LNCaP clone FGC (cell line): ENCODE data around the gene CARS1.

Experiments
- DNase-seq: peaks from one replicate; pipeline ENCODE4 v3.0.0-alpha.2; 2011; ENCODE audit warnings: low read depth
- H3K4me3 ChIP-seq: 2 replicates; pipeline ENCODE4 v1.5.1; 2011; ENCODE audit warnings: mild to moderate bottlenecking, low read depth, low read length, control low read depth
- TF ChIP-seq, protein P1 (sequence below): IDR thresholded peaks from 2 replicates; pipeline ENCODE4 v1.5.1; 2012; ENCODE audit warnings: mild to moderate bottlenecking; ENCODE audit not compliant: control insufficient read depth, insufficient read depth; ENCODE audit errors: extremely low read depth

The CARS1 gene

DNA sequence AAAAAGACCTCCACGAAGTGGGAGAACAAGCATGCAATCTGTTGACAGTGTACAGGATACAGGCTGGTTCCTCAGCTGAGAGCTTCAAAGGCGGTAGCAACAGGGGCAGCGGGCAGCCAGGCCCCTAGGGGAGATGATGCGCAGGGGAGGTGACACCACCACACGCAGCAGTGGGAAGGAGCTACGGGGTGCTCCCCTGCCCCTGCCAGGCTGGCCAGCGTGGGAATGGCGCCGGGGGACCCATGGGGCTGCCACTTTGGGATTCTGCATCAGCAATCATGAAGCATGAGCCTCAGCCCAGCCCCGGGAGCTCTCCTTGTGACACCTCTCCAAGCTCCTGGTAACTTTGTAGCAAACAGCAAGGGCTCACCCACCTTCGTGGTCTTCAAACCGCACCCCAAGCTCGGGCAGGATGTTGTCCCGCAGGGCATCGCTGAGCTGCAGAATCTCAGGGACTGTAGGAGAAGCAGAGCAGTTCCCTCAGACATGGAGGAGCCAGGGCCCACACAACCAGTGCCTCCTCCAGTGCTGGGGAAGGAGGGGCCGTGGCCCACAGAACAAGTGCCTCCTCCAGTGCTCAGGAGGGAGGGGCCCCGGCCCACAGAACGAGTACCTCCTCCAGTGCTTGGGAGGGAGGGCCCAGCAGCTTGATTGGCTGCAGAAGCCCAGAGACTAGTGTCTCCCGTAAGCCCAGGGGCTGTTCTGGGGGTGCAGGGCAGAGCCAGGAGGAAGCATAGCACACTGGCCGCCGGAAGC is 50.5 kb downstream of the CARS1 start:
- H3K4me3 ChIP-seq = no peak overlapping the region
- TF ChIP-seq, protein P1, sequence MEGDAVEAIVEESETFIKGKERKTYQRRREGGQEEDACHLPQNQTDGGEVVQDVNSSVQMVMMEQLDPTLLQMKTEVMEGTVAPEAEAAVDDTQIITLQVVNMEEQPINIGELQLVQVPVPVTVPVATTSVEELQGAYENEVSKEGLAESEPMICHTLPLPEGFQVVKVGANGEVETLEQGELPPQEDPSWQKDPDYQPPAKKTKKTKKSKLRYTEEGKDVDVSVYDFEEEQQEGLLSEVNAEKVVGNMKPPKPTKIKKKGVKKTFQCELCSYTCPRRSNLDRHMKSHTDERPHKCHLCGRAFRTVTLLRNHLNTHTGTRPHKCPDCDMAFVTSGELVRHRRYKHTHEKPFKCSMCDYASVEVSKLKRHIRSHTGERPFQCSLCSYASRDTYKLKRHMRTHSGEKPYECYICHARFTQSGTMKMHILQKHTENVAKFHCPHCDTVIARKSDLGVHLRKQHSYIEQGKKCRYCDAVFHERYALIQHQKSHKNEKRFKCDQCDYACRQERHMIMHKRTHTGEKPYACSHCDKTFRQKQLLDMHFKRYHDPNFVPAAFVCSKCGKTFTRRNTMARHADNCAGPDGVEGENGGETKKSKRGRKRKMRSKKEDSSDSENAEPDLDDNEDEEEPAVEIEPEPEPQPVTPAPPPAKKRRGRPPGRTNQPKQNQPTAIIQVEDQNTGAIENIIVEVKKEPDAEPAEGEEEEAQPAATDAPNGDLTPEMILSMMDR = no peak
- no peak for DNase-seq

DNA sequence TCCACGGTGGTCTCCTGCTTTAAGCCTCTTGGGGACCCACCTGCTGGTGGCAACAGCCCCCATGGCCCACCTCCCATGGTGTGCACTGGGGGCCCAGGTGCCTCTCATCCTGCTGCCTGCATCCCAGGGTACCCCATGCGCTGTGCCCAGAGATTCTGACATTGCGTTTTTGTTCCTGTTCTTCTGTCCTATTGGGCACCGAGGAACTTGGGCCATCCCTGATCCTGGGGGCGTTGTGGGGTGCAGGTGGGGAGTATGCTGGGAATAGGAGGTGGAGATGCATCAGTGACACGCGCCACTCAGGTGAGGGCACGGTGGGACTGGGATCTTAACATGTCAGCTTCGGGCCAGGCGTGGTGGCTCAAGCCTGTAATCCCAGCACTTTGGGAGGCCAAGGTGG is 52.7 kb downstream of the CARS1 start:
- no peak for DNase-seq
- TF ChIP-seq, protein P1 = no peak
- no peak overlapping the region for H3K4me3 ChIP-seq

DNA sequence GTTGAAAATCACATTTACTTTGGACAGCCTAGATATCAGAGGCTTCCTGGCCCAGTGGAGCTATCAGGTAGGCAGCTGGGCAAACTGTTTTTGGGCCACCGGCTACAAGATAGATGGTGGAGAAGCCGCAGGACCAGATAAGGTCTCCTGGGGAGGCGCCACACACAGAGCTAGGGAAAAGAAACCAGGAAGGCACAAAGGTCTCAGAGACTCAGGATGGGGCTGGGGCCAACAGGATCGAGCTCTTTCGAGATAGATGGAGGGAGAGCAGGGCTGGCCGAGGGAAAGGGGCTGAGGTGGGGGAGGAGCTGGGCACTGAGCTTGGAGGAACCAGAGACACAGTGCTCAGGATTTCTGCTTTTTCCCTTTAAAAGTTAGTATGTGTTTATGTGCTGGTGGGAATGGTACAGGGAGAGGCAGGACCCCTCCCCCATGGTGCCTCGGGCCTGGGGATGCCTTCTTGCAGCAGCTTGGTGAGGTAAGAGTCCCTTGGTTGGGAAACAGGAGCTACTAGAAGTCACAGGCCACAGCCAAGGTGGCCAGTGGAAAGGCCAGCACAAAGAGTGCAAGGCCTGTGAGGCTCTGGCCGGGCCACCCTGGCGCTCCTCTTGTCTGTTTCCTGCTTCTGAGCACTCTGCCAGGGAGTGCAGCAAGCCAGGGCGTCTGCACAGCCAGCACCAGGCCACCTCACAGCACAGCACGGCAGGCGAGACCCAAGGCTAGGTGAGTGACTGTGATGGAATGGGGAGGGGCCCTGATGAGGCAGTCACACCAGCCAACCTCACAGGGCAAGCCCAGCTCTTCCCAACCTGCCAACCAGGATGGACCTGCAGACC is 53.6 kb downstream of the CARS1 start:
- DNase-seq = no peak
- H3K4me3 ChIP-seq = no peak overlapping the region
- TF ChIP-seq, protein P1 = no peak

DNA sequence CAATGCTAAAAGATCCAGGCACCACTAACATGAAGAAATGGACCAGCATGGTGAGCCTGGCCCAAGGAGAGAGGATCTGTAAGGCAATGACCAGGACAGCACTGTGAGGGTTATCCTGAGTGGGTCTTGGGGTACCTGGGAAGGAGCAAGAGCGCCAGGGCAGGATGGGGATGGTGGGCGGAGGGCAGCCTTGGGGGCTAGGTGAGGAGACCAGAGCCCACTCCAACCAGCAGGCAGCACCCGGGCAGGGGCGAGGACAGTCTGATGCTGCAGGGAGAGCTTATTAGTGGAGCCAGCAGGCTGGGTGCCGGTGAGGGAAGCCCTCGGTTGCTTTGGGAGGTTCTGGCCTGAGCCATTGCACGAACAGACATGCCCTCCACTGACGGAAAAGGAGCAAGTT is 54.4 kb downstream of the CARS1 start:
- DNase-seq = no peak
- TF ChIP-seq, protein P1 = no peak
- no peak overlapping the region for H3K4me3 ChIP-seq

DNA sequence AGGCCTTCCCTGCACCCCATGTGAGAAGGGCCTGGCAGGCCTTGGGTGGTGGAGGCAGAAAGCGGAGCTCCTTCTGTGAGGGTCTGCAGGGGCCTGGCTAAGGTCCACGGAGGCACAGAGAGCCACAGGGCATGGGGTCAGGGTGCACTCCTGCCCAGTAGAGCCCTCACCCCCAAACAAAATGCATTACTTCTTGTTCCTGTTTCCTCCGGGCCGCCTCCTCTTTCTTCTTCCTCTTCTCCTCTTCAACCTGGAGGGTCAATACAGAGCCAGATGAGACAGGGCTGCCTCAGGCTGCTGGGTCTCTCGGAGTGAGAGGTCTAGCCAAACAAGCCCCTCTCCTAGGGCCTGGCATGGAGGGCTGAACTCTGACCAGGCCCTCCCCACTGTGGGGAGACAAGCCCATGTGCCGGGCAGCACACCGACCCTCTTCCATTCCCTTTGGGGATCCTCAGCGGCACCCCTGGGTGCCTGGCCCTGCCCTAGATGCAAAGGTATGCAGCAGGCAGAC is 54.8 kb downstream of the CARS1 start:
- H3K4me3 ChIP-seq = no peak overlapping the region
- TF ChIP-seq, protein P1 = no peak
- no peak for DNase-seq

DNA sequence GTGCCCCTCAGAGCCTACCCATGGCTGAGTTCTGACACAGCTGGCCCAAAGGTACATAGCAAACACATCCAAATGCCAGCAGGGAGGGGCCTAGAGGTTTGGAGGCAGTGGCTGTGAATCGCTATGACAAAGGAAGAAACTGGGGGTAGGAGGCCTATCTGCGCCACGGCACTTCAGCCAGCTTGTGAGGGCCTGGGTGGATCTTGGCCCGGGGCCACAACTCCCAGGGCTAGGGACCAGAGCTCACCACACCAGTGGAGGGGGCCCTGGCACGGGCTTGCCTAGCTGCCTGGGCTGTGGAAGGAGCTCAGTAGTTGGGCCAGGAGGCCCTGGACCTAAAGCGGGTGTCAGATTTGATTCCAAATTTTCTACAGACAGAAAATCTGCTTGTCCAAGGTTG is 55.7 kb downstream of the CARS1 start:
- TF ChIP-seq, protein P1 = no peak
- no peak overlapping the region for H3K4me3 ChIP-seq
- DNase-seq = no peak
